ENCODE measurements around the gene PIEZO2.

Gene PIEZO2

GRCh38 chr18:10690035-10690329, 459.4 kb downstream of the PIEZO2 start:
- Histone ChIP-seq H3K36me3 (ENCODE audit: control insufficient read depth, insufficient read depth, low read length) (peaks cover 6% of the 10 kb centered on the region), H3K4me3 (replicated peaks; ENCODE audit: low read depth, low read length) (no peak overlapping the region), H3K27me3 (replicated peaks; ENCODE audit: control insufficient read depth, insufficient read depth, low read length) (no peaks in the 10 kb centered on the region)
- no peak for TF ChIP-seq CTCF (IDR thresholded peaks at IDR 0.05; ENCODE audit: insufficient read depth, low read length, poor library complexity, severe bottlenecking)
- no peak for DNase-seq (ENCODE audit: extremely low read depth, insufficient read length)

GRCh38 chr18:10689236-10690034, 459.9 kb downstream of the PIEZO2 start:
- DNase-seq (ENCODE audit: extremely low read depth, insufficient read length) = no peak
- Histone ChIP-seq H3K27me3 (replicated peaks; ENCODE audit: control insufficient read depth, insufficient read depth, low read length) (no peaks in the 10 kb centered on the region), H3K36me3 (ENCODE audit: control insufficient read depth, insufficient read depth, low read length) (peaks cover 6% of the 10 kb centered on the region)

GRCh38 chr18:10688766-10689165, 460.6 kb downstream of the PIEZO2 start:
- no peak overlapping the region for H3K4me3 ChIP-seq (replicated peaks; ENCODE audit: low read depth, low read length)
- TF ChIP-seq CTCF (IDR thresholded peaks at IDR 0.05; ENCODE audit: insufficient read depth, low read length, poor library complexity, severe bottlenecking) = no peak
- DNase-seq (ENCODE audit: extremely low read depth, insufficient read length) = no peak

More at GRCh38 chr18:10689236-10690034, 459.9 kb downstream of the PIEZO2 start:
- no peak overlapping the region for H3K4me3 ChIP-seq (replicated peaks; ENCODE audit: low read depth, low read length)
- TF ChIP-seq CTCF (IDR thresholded peaks at IDR 0.05; ENCODE audit: insufficient read depth, low read length, poor library complexity, severe bottlenecking) = no peak

GRCh38 chr18:10687161-10687925, 462.0 kb downstream of the PIEZO2 start:
- no peak for TF ChIP-seq CTCF (IDR thresholded peaks at IDR 0.05; ENCODE audit: insufficient read depth, low read length, poor library complexity, severe bottlenecking)
- no peaks in the 10 kb centered on the region for H3K27me3 ChIP-seq (replicated peaks; ENCODE audit: control insufficient read depth, insufficient read depth, low read length)
- DNase-seq (ENCODE audit: extremely low read depth, insufficient read length) = no peak
- H3K36me3 ChIP-seq (ENCODE audit: control insufficient read depth, insufficient read depth, low read length) = peaks cover 6% of the 10 kb centered on the region
- no peak overlapping the region for H3K4me3 ChIP-seq (replicated peaks; ENCODE audit: low read depth, low read length)

More at GRCh38 chr18:10688766-10689165, 460.6 kb downstream of the PIEZO2 start:
- peaks cover 6% of the 10 kb centered on the region for H3K36me3 ChIP-seq (ENCODE audit: control insufficient read depth, insufficient read depth, low read length)
- no peaks in the 10 kb centered on the region for H3K27me3 ChIP-seq (replicated peaks; ENCODE audit: control insufficient read depth, insufficient read depth, low read length)

- Histone ChIP-seq H3K27me3 (replicated peaks; ENCODE audit: control insufficient read depth, insufficient read depth, low read length) (no peaks in the 10 kb centered on the region), H3K36me3 (ENCODE audit: control insufficient read depth, insufficient read depth, low read length) (peaks cover 6% of the 10 kb centered on the region), H3K4me3 (replicated peaks; ENCODE audit: low read depth, low read length) (no peak overlapping the region)
- no peak for TF ChIP-seq CTCF (IDR thresholded peaks at IDR 0.05; ENCODE audit: insufficient read depth, low read length, poor library complexity, severe bottlenecking)
- DNase-seq (ENCODE audit: extremely low read depth, insufficient read length) = no peak
These were observed 463.1 kb downstream of the PIEZO2 start for GRCh38 chr18:10686308-10686707.

Data from GM06990 (cell line).